ENCODE data around the gene HSP90B1. TPM values are rescaled to one million over a fixed set of nuclear protein-coding genes. Genes with fewer than 3 reads are reported as not detected.

The HSP90B1 gene
- total and polyA plus RNA-seq, 2 donors from 2014 or later, result 521 to 806 TPM

DNA sequence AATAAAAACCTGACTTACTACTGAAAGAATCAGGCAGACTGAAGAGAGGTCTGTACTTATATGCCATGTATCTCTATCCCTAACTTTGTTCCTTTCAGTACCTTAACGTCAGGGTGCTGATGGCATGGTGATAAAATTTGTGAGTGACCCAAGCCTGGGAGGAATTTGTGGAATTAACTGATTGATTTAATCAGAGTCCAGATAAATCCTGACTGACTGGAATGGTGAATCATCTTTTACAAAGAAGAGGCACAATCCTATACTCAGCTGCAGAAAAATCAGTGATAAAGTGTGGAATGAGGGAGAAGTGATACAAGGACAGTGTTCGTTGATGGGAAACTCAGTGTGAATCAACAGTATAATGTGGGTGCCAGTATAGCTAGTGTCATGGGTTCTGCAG lies 39.2 kb downstream of the HSP90B1 start:
- intact Hi-C loops (cut with DNase I), result no loop called here
- Histone ChIP-seq H3K36me3 (ENCODE audit: control insufficient read depth in 2 of 3, insufficient read depth in 3 of 3, low read length in 3 of 3) (peaks cover 0 to 2% (median 0%) of the 10 kb centered on the region in 3 donors), H3K9me3 (ENCODE audit: control insufficient read depth in 2 of 3, insufficient read depth in 1 of 3, low read length in 3 of 3) (no peaks in the 10 kb centered on the region), H3K27me3 (ENCODE audit: control insufficient read depth, insufficient read depth, low read length) (no peaks in the 10 kb centered on the region), H3K4me1 (ENCODE audit: control insufficient read depth in 2 of 3, insufficient read depth in 2 of 3, low read depth in 1 of 3, low read length in 3 of 3) (peaks cover 0 to 16% (median 8%) of the 10 kb centered on the region in 3 donors), H3K4me3 (ENCODE audit: low read length in 3 of 3) (no peak overlapping the region), H3K27ac (ENCODE audit: low read depth in 2 of 2, low read length in 2 of 2) (no peak overlapping the region), H3K9ac (ENCODE audit: low read length in 3 of 3) (no peak overlapping the region)
- no peak for FAIRE-seq
- no peak for DNase-seq
- TF ChIP-seq, protein P1, sequence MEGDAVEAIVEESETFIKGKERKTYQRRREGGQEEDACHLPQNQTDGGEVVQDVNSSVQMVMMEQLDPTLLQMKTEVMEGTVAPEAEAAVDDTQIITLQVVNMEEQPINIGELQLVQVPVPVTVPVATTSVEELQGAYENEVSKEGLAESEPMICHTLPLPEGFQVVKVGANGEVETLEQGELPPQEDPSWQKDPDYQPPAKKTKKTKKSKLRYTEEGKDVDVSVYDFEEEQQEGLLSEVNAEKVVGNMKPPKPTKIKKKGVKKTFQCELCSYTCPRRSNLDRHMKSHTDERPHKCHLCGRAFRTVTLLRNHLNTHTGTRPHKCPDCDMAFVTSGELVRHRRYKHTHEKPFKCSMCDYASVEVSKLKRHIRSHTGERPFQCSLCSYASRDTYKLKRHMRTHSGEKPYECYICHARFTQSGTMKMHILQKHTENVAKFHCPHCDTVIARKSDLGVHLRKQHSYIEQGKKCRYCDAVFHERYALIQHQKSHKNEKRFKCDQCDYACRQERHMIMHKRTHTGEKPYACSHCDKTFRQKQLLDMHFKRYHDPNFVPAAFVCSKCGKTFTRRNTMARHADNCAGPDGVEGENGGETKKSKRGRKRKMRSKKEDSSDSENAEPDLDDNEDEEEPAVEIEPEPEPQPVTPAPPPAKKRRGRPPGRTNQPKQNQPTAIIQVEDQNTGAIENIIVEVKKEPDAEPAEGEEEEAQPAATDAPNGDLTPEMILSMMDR (IDR thresholded peaks at IDR 0.05; ENCODE audit: borderline replicate concordance, extremely low read depth, insufficient read depth), result no peak

DNA sequence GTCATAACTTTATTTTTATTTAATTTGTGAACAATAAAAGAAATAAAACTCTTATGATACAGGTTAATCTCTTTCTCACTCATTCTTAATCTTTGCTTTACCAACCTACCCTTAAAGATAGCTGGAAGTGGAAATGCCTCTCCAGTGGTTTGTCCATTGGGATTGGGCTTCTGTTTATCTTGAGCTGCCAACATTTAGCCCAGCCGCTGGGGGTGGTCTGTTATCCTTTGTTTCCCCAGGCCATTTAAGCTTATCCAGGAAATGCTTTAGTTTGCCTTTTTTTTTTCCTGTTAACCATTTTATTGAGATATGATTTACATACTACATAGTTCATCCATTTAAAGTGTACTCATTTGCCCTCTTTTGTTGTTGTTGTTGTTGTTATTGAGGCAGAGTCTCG lies 43.7 kb downstream of the HSP90B1 start:
- H3K27ac ChIP-seq (ENCODE audit: low read depth in 2 of 2, low read length in 2 of 2), result no peak overlapping the region
- TF ChIP-seq, protein P1 (IDR thresholded peaks at IDR 0.05; ENCODE audit: borderline replicate concordance, extremely low read depth, insufficient read depth), result no peak
- H3K27me3 ChIP-seq (ENCODE audit: control insufficient read depth, insufficient read depth, low read length), result no peaks in the 10 kb centered on the region
- no peak overlapping the region for H3K9ac ChIP-seq (ENCODE audit: low read length in 3 of 3)
- DNase-seq (no peak), FAIRE-seq (no peak)
- peaks cover 0 to 6% (median 3%) of the 10 kb centered on the region in 3 donors for H3K4me1 ChIP-seq (ENCODE audit: control insufficient read depth in 2 of 3, insufficient read depth in 2 of 3, low read depth in 1 of 3, low read length in 3 of 3)
- H3K9me3 ChIP-seq (ENCODE audit: control insufficient read depth in 2 of 3, insufficient read depth in 1 of 3, low read length in 3 of 3), result no peaks in the 10 kb centered on the region
- H3K4me3 ChIP-seq (ENCODE audit: low read length in 3 of 3), result no peak overlapping the region
- peaks cover 4 to 8% (median 7%) of the 10 kb centered on the region in 3 donors for H3K36me3 ChIP-seq (ENCODE audit: control insufficient read depth in 2 of 3, insufficient read depth in 3 of 3, low read length in 3 of 3)
- intact Hi-C loops (cut with DNase I), result no loop called here

DNA sequence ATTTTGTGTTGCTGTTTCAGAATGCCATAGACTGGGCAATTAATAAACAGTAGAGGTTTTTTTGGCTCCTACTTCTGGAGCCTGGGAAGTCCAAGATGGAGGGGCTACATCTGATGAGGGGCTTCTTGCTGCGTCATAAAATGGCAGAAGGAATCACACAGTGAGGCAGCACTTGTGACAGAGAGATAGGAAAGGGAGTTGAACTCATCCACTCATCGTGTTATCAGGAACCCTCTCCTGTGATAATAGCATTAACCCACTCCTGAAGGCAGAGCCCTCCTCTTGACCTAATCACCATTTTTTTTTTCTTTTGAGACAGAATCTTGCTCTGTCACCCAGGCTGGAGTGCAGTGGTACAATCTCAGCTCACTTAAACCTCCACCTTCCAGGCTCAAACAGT lies 45.2 kb downstream of the HSP90B1 start:
- H3K36me3 ChIP-seq (ENCODE audit: control insufficient read depth in 2 of 3, insufficient read depth in 3 of 3, low read length in 3 of 3), result peaks cover 6 to 16% (median 12%) of the 10 kb centered on the region in 3 donors
- intact Hi-C loops (cut with DNase I), result no loop called here

More for the DNA sequence above, 45.2 kb downstream of the HSP90B1 start:
- FAIRE-seq (no peak), DNase-seq (no peak)
- no peaks in the 10 kb centered on the region for H3K4me1 ChIP-seq (ENCODE audit: control insufficient read depth in 2 of 3, insufficient read depth in 2 of 3, low read depth in 1 of 3, low read length in 3 of 3)
- H3K27me3 ChIP-seq (ENCODE audit: control insufficient read depth, insufficient read depth, low read length), result no peaks in the 10 kb centered on the region
- TF ChIP-seq, protein P1 (IDR thresholded peaks at IDR 0.05; ENCODE audit: borderline replicate concordance, extremely low read depth, insufficient read depth), result no peak
- H3K27ac ChIP-seq (ENCODE audit: low read depth in 2 of 2, low read length in 2 of 2), result no peak overlapping the region
- no peaks in the 10 kb centered on the region for H3K9me3 ChIP-seq (ENCODE audit: control insufficient read depth in 2 of 3, insufficient read depth in 1 of 3, low read length in 3 of 3)
- no peak overlapping the region for H3K9ac ChIP-seq (ENCODE audit: low read length in 3 of 3)
- no peak overlapping the region for H3K4me3 ChIP-seq (ENCODE audit: low read length in 3 of 3)
